T-cell (primary cell): ENCODE data around the gene ZNF600. TPM values are rescaled to one million over a fixed set of nuclear protein-coding genes. Genes with fewer than 3 reads are reported as not detected.
"Not testable (repeated sequence)": the region's sequence is repeated elsewhere in the genome, so short reads cannot be mapped to it uniquely, and the experiment has no call there.

Experiments used
- ATAC-seq, 4 experiments: fragments of 200-7000 bp in 3 of 4; fragments of 150-1000 bp in 1 of 4; cut with Tn5 transposase; replicated peaks in 1 of 4; 1 replicate in 3 of 4; 2 replicates in 1 of 4; pipeline ENCODE4 v1.10.0; 2021; ENCODE audit warnings: moderate library complexity in 3 of 4, mild to moderate bottlenecking in 2 of 4, moderate number of reproducible peaks in 1 of 4
- CTCF ChIA-PET, 2 donors: fragments of 300-600 bp; sonication (Branson Sonifier 250); formaldehyde crosslinking; loops; one replicate each; lab custom pipeline; 2022; ENCODE audit warnings: antibody characterized with exemption in 2 of 2; lab: Charles Lee
- POLR2A ChIA-PET, 2 donors: fragments of 300-600 bp; sonication (Branson Sonifier 250); formaldehyde crosslinking; loops; one replicate each; lab custom pipeline; 2022; ENCODE audit warnings: antibody characterized with exemption in 2 of 2; lab: Charles Lee
- DNase-seq, 35 experiments: peaks; one replicate each; pipeline versions ENCODE4 v3.0.0 to v3.0.0-alpha.2; 2013 to 2023
- H3K27ac ChIP-seq: one replicate; pipeline ENCODE4 v1.5.1; 2013; ENCODE audit warnings: low read length
- H3K27me3 ChIP-seq, 2 experiments: replicated peaks in 1 of 2; 1 replicate in 1 of 2; 2 replicates in 1 of 2; pipeline versions ENCODE4 v1.6.1 to v1.7.0; 2013; ENCODE audit warnings: low read length in 1 of 2, mixed read lengths in 1 of 2; ENCODE audit not compliant: control insufficient read depth in 2 of 2, insufficient read depth in 2 of 2; ENCODE audit errors: extremely low read depth in 1 of 2
- H3K36me3 ChIP-seq, 2 donors: 1 replicate in 1 of 2; 2 replicates in 1 of 2; pipeline versions ENCODE4 v1.6.1 to v1.7.0; 2013; ENCODE audit warnings: low read length in 1 of 2; ENCODE audit not compliant: control insufficient read depth in 2 of 2, insufficient read depth in 1 of 2; ENCODE audit errors: extremely low read depth in 1 of 2
- H3K4me1 ChIP-seq, 2 experiments: 1 replicate in 1 of 2; 2 replicates in 1 of 2; pipeline versions ENCODE4 v1.6.1 to v1.7.0; 2013; ENCODE audit warnings: low read length in 2 of 2, mixed read lengths in 1 of 2; ENCODE audit not compliant: insufficient read depth in 2 of 2, control insufficient read depth in 1 of 2; ENCODE audit errors: extremely low read depth in 1 of 2
- H3K4me3 ChIP-seq, 2 donors: 1 replicate in 1 of 2; 2 replicates in 1 of 2; pipeline versions ENCODE4 v1.5.1 to v1.7.0; 2013; ENCODE audit warnings: mild to moderate bottlenecking in 2 of 2, low read length in 1 of 2, moderate library complexity in 1 of 2; ENCODE audit not compliant: control insufficient read depth in 1 of 2; ENCODE audit errors: extremely low read depth in 1 of 2
- H3K9me3 ChIP-seq: 2 replicates; pipeline ENCODE4 v1.7.0; 2013
- H3K27ac Mint-ChIP-seq, 2 donors: one replicate each; pipeline ENCODE4 v1.8.0; 2020 to 2021; ENCODE audit warnings: mild to moderate bottlenecking in 2 of 2, mixed read lengths in 2 of 2
- H3K27me3 Mint-ChIP-seq, 2 donors: one replicate each; pipeline ENCODE4 v1.8.0; 2021 to 2022; ENCODE audit warnings: mixed read lengths in 2 of 2
- H3K36me3 Mint-ChIP-seq: one replicate; pipeline ENCODE4 v1.8.0; 2021; ENCODE audit warnings: mixed read lengths
- H3K4me1 Mint-ChIP-seq, 3 donors: one replicate each; pipeline ENCODE4 v1.8.0; 2020 to 2022; ENCODE audit warnings: mixed read lengths in 3 of 3, mild to moderate bottlenecking in 1 of 3
- H3K4me3 Mint-ChIP-seq, 3 donors: one replicate each; pipeline ENCODE4 v1.8.0; 2020 to 2022; ENCODE audit warnings: mild to moderate bottlenecking in 3 of 3, mixed read lengths in 3 of 3, moderate library complexity in 3 of 3
- H3K9me3 Mint-ChIP-seq, 3 donors: one replicate each; pipeline ENCODE4 v1.8.0; 2020 to 2022; ENCODE audit warnings: mixed read lengths in 3 of 3
- WGBS: methylation state at CpG from one replicate; pipeline ENCODE4 v1.1.5; 2013; ENCODE audit warnings: missing lambda C conversion rate; ENCODE audit not compliant: insufficient coverage; 5-methylcytosine and 5-hydroxymethylcytosine counted together
- total RNA-seq, 35 experiments: library from RNA in 6 of 35; stranded (reverse) in 6 of 35; fragments of 120-200 nt in 1 of 35; gene quantifications; one replicate each; pipeline versions ENCODE4 v1.2.1 to v1.2.4 and lab custom pipeline; 2013 to 2026

The ZNF600 gene
- total RNA-seq (10 to 100 TPM; 11.4 to 52.4 (median 24.5) TPM), total RNA-seq (lab: John Stamatoyannopoulos, UW) (6.5 to 91.5 (median 28.6) reads per million in 29 experiments)
- 22.2 TPM for total RNA-seq (2013)

- H3K9me3 ChIP-seq, H3K36me3 ChIP-seq, H3K27me3 Mint-ChIP-seq, H3K27me3 ChIP-seq: not testable (repeated sequence)
- WGBS: 1% methylated on average over 37 of the region's 47 CpGs
- peaks cover 29 to 42% (median 36%) of the 10 kb centered on the region in 3 donors for H3K4me1 Mint-ChIP-seq
- H3K4me1 ChIP-seq: peaks cover 0 to 28% of the 10 kb centered on the region in 2 experiments
- H3K36me3 Mint-ChIP-seq: peaks cover 29% of the 10 kb centered on the region
- ChIA-PET POLR2A (interaction anchor here in 1 of 2 donors (0.7 kb wide), 1 partner anchor 1187 kb away, joined by 5 read pairs; no protein-coding TSS in a partner anchor), CTCF (interaction anchor here in 1 of 2 donors (0.7 kb wide), 1 partner anchor 15 kb away, joined by 3 read pairs; no protein-coding TSS in a partner anchor)
- ATAC-seq (peak; percentile 95 to 98 (median 98)), DNase-seq (peak; percentile 19 to 79 (median 65))
- H3K4me3 Mint-ChIP-seq: peak within 1 kb of the TSS; percentile 84 to 88 (median 85)
- peaks cover 3 to 22% (median 16%) of the 10 kb centered on the region in 3 donors for H3K9me3 Mint-ChIP-seq
- H3K27ac Mint-ChIP-seq: peak within 1 kb of the TSS; percentile 88 to 95
- peak within 1 kb of the TSS; percentile 60 for H3K27ac ChIP-seq
- H3K4me3 ChIP-seq: peak within 1 kb of the TSS; percentile 70 to 85
Measured at GRCh38 chr19:52786464-52787354, at the start of gene ZNF600. ZNF600 (minus strand) TSS chr19:52786791; CDS start chr19:52778888, 7,903 bp downstream.

DNA sequence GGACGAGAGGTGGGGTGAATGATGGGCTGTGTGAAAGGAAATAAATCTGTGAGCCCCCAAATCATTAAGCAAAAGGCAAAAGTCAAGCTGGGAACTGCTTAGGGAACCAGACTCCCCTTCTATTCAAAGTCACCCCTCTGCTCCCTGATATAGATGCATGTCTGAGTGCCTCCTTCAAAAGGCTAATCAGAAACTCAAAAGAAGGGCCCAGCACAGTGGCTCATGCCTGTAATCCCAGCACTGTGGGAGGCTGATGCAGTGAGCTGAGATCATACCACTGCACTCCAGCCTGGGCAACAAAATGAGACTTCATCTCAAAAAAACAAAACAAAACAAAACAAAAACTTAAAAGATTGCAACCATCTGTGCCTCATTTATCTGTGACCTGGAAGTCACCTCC is 47.7 kb upstream of the ZNF600 start:
- H3K9me3 ChIP-seq, CTCF ChIA-PET, H3K36me3 ChIP-seq, H3K4me1 ChIP-seq, H3K27me3 Mint-ChIP-seq, POLR2A ChIA-PET, H3K4me3 ChIP-seq, H3K27ac Mint-ChIP-seq, H3K4me1 Mint-ChIP-seq, DNase-seq, ATAC-seq, H3K4me3 Mint-ChIP-seq, H3K27ac ChIP-seq, H3K27me3 ChIP-seq: not testable (repeated sequence)
- no CpG with 5 or more reads among the region's 1 CpG for WGBS
- peaks cover 35% of the 10 kb centered on the region for H3K36me3 Mint-ChIP-seq
- peaks cover 16 to 60% (median 45%) of the 10 kb centered on the region in 3 donors for H3K9me3 Mint-ChIP-seq

DNA sequence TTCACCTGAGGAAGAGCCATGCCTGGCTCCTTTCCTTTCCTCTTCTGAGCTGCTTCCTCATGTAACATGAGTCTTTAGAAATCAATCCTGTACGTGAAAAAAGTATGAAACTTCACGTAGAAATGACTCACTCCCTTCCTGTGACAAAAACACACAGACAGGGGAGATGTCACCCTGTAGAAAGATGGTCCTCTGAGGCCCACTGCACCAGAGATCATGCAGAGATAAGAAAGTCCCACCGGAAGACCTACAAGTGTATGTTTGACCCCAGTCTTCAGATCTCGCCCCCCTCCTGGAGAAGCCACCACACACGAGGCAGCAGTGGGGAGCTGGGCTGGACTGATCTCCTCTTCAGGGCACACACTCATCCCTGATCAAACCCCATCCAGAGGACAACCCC is 47.0 kb upstream of the ZNF600 start:
- WGBS: 76% methylated on average over 3 of the region's 5 CpGs
- H3K27ac ChIP-seq: peak overlapping the region; percentile 35
- H3K4me1 ChIP-seq, H3K9me3 ChIP-seq, ATAC-seq, POLR2A ChIA-PET, H3K4me3 Mint-ChIP-seq, H3K36me3 ChIP-seq, H3K4me1 Mint-ChIP-seq, H3K27ac Mint-ChIP-seq, H3K4me3 ChIP-seq, H3K27me3 Mint-ChIP-seq, H3K27me3 ChIP-seq, CTCF ChIA-PET: not testable (repeated sequence)
- DNase-seq: peak in 10 of 35 experiments; percentile 1 to 30 (median 20)
- H3K36me3 Mint-ChIP-seq: peaks cover 32% of the 10 kb centered on the region
- peaks cover 16 to 57% (median 43%) of the 10 kb centered on the region in 3 donors for H3K9me3 Mint-ChIP-seq

- ATAC-seq, POLR2A ChIA-PET, H3K27me3 Mint-ChIP-seq, H3K27ac ChIP-seq, H3K36me3 ChIP-seq, DNase-seq, H3K4me1 ChIP-seq, CTCF ChIA-PET, H3K9me3 ChIP-seq, H3K4me1 Mint-ChIP-seq, H3K4me3 ChIP-seq, H3K4me3 Mint-ChIP-seq, H3K27ac Mint-ChIP-seq, H3K36me3 Mint-ChIP-seq, H3K27me3 ChIP-seq: not testable (repeated sequence)
- peaks cover 5 to 35% (median 22%) of the 10 kb centered on the region in 3 donors for H3K9me3 Mint-ChIP-seq
- 94% methylated on average over 3 of the region's 7 CpGs for WGBS
Measured at GRCh38 chr19:52829866-52830265, 43.3 kb upstream of the ZNF600 start.

GRCh38 chr19:52825765-52826164 is 39.2 kb upstream of the ZNF600 start:
- Histone ChIP-seq H3K4me3 (no peak overlapping the region), H3K36me3 (no peaks in the 10 kb centered on the region), H3K27ac (no peak overlapping the region), H3K27me3 (no peaks in the 10 kb centered on the region), H3K4me1 (peaks cover 0 to 5% of the 10 kb centered on the region in 2 experiments), H3K9me3 (no peaks in the 10 kb centered on the region)
- POLR2A ChIA-PET: no interaction called here
- Mint-ChIP-seq H3K4me1 (peaks cover 3 to 9% (median 9%) of the 10 kb centered on the region in 3 donors), H3K4me3 (no peak overlapping the region), H3K36me3 (peaks cover 2% of the 10 kb centered on the region), H3K9me3 (peaks cover 0 to 26% (median 12%) of the 10 kb centered on the region in 3 donors), H3K27ac (no peak overlapping the region), H3K27me3 (no peaks in the 10 kb centered on the region)
- CTCF ChIA-PET: no interaction called here
- WGBS: no CpG with 5 or more reads among the region's 5 CpGs
- no peak for ATAC-seq
- no peak for DNase-seq

DNA sequence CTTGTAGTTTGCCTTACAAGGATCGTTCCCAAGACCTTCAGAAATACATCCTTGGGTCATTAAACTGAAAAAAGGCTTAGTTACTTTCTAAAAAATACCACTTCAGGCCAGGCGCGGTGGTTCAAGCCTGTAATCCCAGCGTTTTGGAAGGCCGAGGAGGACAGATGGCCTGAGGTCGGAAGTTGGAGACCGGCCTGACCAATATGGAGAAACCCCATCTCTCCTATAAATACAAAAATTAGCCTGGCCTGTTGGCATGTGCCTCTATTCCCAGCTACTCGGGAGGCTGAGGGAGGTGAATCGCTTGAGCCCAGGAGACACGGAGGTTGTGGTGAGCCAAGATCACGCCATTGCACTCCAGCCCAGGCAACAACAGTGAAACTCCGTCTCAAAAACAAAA is 37.1 kb upstream of the ZNF600 start:
- WGBS: 96% methylated on average over 4 of the region's 12 CpGs
- H3K9me3 Mint-ChIP-seq: peaks cover 0 to 22% (median 5%) of the 10 kb centered on the region in 3 donors

More for the DNA sequence above, 37.1 kb upstream of the ZNF600 start:
- Histone ChIP-seq H3K27ac (no peak overlapping the region), H3K4me1 (peaks cover 0 to 10% of the 10 kb centered on the region in 2 experiments), H3K9me3 (no peaks in the 10 kb centered on the region), H3K27me3 (no peaks in the 10 kb centered on the region), H3K36me3 (no peaks in the 10 kb centered on the region), H3K4me3 (no peak overlapping the region)
- DNase-seq (no peak), ATAC-seq (no peak)
- Mint-ChIP-seq H3K4me3 (no peak overlapping the region), H3K27me3 (no peaks in the 10 kb centered on the region), H3K27ac (no peak overlapping the region), H3K36me3 (peaks cover 10% of the 10 kb centered on the region), H3K4me1 (peaks cover 15 to 26% (median 19%) of the 10 kb centered on the region in 3 donors)
- ChIA-PET CTCF (no interaction called here), POLR2A (no interaction called here)
